Left ventricle myocardium inferior (tissue), 1 donor: ENCODE results near the gene IFITM2. TPM values are rescaled to one million over a fixed set of nuclear protein-coding genes. Genes with fewer than 3 reads are reported as not detected.
"Not testable (repeated sequence)": the region's sequence is repeated elsewhere in the genome, so short reads cannot be mapped to it uniquely, and the experiment has no call there.

Experiments used
- DNase-seq: peaks from one replicate; pipeline ENCODE4 v3.0.0-alpha.2; 2020
- H3K27ac ChIP-seq: fragments of 200-600 bp; replicated peaks from 2 replicates; pipeline ENCODE4 v1.8.0; 2021
- H3K27me3 ChIP-seq: fragments of 200-600 bp; 2 replicates; pipeline ENCODE4 v1.8.0; 2021; ENCODE audit warnings: low read depth
- H3K36me3 ChIP-seq: fragments of 200-600 bp; 2 replicates; pipeline ENCODE4 v1.8.0; 2021
- H3K4me1 ChIP-seq: fragments of 200-600 bp; 2 replicates; pipeline ENCODE4 v1.8.0; 2021
- H3K4me3 ChIP-seq: fragments of 200-600 bp; 2 replicates; pipeline ENCODE4 v1.8.0; 2021; ENCODE audit warnings: mild to moderate bottlenecking, moderate library complexity
- H3K9me3 ChIP-seq: fragments of 200-600 bp; replicated peaks from 2 replicates; pipeline ENCODE4 v1.8.0; 2021
- CTCF ChIP-seq: fragments of 200-600 bp; IDR thresholded peaks from 2 replicates; pipeline ENCODE4 v1.8.0; 2021; ENCODE audit warnings: antibody characterized with exemption, mild to moderate bottlenecking, borderline replicate concordance
- intact Hi-C: fragments of 100-400 bp; cut with micrococcal nuclease; formaldehyde crosslinking; loops from one replicate; pipeline ENCODE4 v1.11.0; 2022
- total RNA-seq: library from RNA; stranded (reverse); fragmentation: NEBNext Ultra II Directional; extraction: Animal tissue kit (Norgen Biotek cat#: 25700); gene quantifications from one replicate; pipeline ENCODE4 v1.2.1, GENCODE V29; 2021
- donor health status: DM: no; HTN: yes; CAD: no; lungs with severe emphysema.

IFITM2 gene
- total RNA-seq, 1 donor from 2014 or later: 160 TPM

- TF ChIP-seq CTCF: no peak
- Histone ChIP-seq H3K27ac (no peak overlapping the region), H3K27me3 (peaks cover 93% of the 10 kb centered on the region), H3K36me3 (no peaks in the 10 kb centered on the region), H3K9me3 (no peaks in the 10 kb centered on the region), H3K4me1 (peaks cover 37% of the 10 kb centered on the region), H3K4me3 (no peak overlapping the region)
- DNase-seq: no peak
- intact Hi-C loops: no loop called here
Observed at GRCh38 chr11:284105-285020, 23.3 kb upstream of the IFITM2 start.

- intact Hi-C loops: no loop called here
- H3K36me3 ChIP-seq: no peaks in the 10 kb centered on the region
- no peak overlapping the region for H3K4me3 ChIP-seq
- H3K9me3 ChIP-seq: no peaks in the 10 kb centered on the region
- H3K4me1 ChIP-seq: peaks cover 37% of the 10 kb centered on the region
- TF ChIP-seq CTCF: no peak
- H3K27me3 ChIP-seq: peaks cover 84% of the 10 kb centered on the region
- no peak overlapping the region for H3K27ac ChIP-seq
- no peak for DNase-seq
Observed at GRCh38 chr11:285021-285893, 22.4 kb upstream of the IFITM2 start.

- Histone ChIP-seq H3K27ac (no peak overlapping the region), H3K9me3 (no peaks in the 10 kb centered on the region), H3K36me3 (no peaks in the 10 kb centered on the region), H3K4me3 (no peak overlapping the region), H3K4me1 (peaks cover 32% of the 10 kb centered on the region), H3K27me3 (peaks cover 78% of the 10 kb centered on the region)
- intact Hi-C loops: no loop called here
- no peak for TF ChIP-seq CTCF
- no peak for DNase-seq
Observed at GRCh38 chr11:285894-286220, 21.8 kb upstream of the IFITM2 start.

- peak; percentile 13 for DNase-seq
- H3K36me3 ChIP-seq, H3K27ac ChIP-seq, intact Hi-C loops, H3K9me3 ChIP-seq, H3K4me3 ChIP-seq: not testable (repeated sequence)
- Histone ChIP-seq H3K27me3 (peaks cover 65% of the 10 kb centered on the region), H3K4me1 (peaks cover 22% of the 10 kb centered on the region)
Observed at GRCh38 chr11:286977-287820, 20.4 kb upstream of the IFITM2 start.

- H3K27ac ChIP-seq: peak overlapping the region; percentile 84
- no peaks in the 10 kb centered on the region for H3K36me3 ChIP-seq
- intact Hi-C loops: no loop called here
- peak overlapping the region; percentile 81 for H3K4me3 ChIP-seq
- H3K9me3 ChIP-seq: no peaks in the 10 kb centered on the region
- peaks cover 22% of the 10 kb centered on the region for H3K4me1 ChIP-seq
- H3K27me3 ChIP-seq: peaks cover 58% of the 10 kb centered on the region
- TF ChIP-seq CTCF: no peak
- DNase-seq: peak; percentile 18
Observed at GRCh38 chr11:287821-288477, 19.7 kb upstream of the IFITM2 start.
